GM23248 (cell line): ENCODE results near the gene RTRAF. TPM values are rescaled to one million over a fixed set of nuclear protein-coding genes. Genes with fewer than 3 reads are reported as not detected.

Source experiments
- DNase-seq: peaks from one replicate; pipeline ENCODE4 v3.0.0-alpha.2; 2015
- H2AFZ ChIP-seq: fragments of 200-600 bp; sonication (generic); 2 replicates; pipeline ENCODE4 v1.6.1; 2016; ENCODE audit warnings: antibody characterized with exemption
- H3F3A ChIP-seq: fragments of 200-600 bp; sonication (generic); 2 replicates; pipeline ENCODE4 v1.6.1; 2016; ENCODE audit warnings: mild to moderate bottlenecking, antibody characterized with exemption, mixed run types; ENCODE audit not compliant: insufficient read depth
- H3K27ac ChIP-seq: fragments of 200-600 bp; sonication (generic); 2 replicates; pipeline ENCODE4 v1.5.1; 2016; ENCODE audit warnings: mild to moderate bottlenecking
- H3K27me3 ChIP-seq: fragments of 200-600 bp; sonication (generic); replicated peaks from 2 replicates; pipeline ENCODE4 v1.6.1; 2016; ENCODE audit warnings: mild to moderate bottlenecking; ENCODE audit not compliant: insufficient read depth
- H3K36me3 ChIP-seq: fragments of 200-600 bp; sonication (generic); 2 replicates; pipeline ENCODE4 v1.6.1; 2016; ENCODE audit warnings: low read depth, mild to moderate bottlenecking
- H3K4me1 ChIP-seq: fragments of 200-600 bp; sonication (generic); 2 replicates; pipeline ENCODE4 v1.6.1; 2016; ENCODE audit warnings: mild to moderate bottlenecking; ENCODE audit not compliant: insufficient read depth
- H3K4me2 ChIP-seq: fragments of 200-600 bp; sonication (generic); one replicate; pipeline ENCODE4 v1.6.1; 2016; ENCODE audit warnings: mild to moderate bottlenecking; ENCODE audit not compliant: unreplicated experiment
- H3K4me3 ChIP-seq: fragments of 200-600 bp; sonication (generic); 2 replicates; pipeline ENCODE4 v1.5.1; 2016; ENCODE audit warnings: mild to moderate bottlenecking
- H3K79me2 ChIP-seq: fragments of 200-600 bp; sonication (generic); 2 replicates; pipeline ENCODE4 v1.6.1; 2016; ENCODE audit warnings: mild to moderate bottlenecking; ENCODE audit not compliant: insufficient read depth
- H3K9ac ChIP-seq: fragments of 200-600 bp; sonication (generic); 2 replicates; pipeline ENCODE4 v1.6.1; 2016; ENCODE audit warnings: mild to moderate bottlenecking
- H3K9me2 ChIP-seq: fragments of 200-600 bp; sonication (generic); 2 replicates; pipeline ENCODE4 v1.6.1; 2016; ENCODE audit warnings: mixed run types, mild to moderate bottlenecking, moderate library complexity; ENCODE audit not compliant: insufficient read depth
- H3K9me3 ChIP-seq: fragments of 200-600 bp; sonication (generic); one replicate; pipeline ENCODE4 v1.6.1; 2017; ENCODE audit warnings: low read depth
- H4K20me1 ChIP-seq: fragments of 200-600 bp; sonication (generic); 2 replicates; pipeline ENCODE4 v1.6.0; 2016; ENCODE audit not compliant: insufficient read depth
- EZH2 ChIP-seq: fragments of 200-600 bp; sonication (generic); IDR thresholded peaks from 2 replicates; pipeline ENCODE4 v1.6.1; 2018; ENCODE audit warnings: antibody characterized with exemption, mild to moderate bottlenecking; ENCODE audit not compliant: insufficient read depth, poor library complexity, severe bottlenecking
- EZH2phosphoT487 ChIP-seq: fragments of 200-600 bp; sonication (generic); IDR thresholded peaks from 2 replicates; pipeline ENCODE4 v1.6.1; 2018; ENCODE audit warnings: antibody characterized with exemption, moderate library complexity, mild to moderate bottlenecking, low read depth; ENCODE audit not compliant: insufficient read depth
- WGBS, 2 experiments: methylation state at CpG; one replicate each; pipeline ENCODE4 v1.1.6; 2015 to 2017; ENCODE audit warnings: low lambda C conversion rate in 2 of 2, low coverage in 1 of 2; ENCODE audit errors: missing lambda C conversion rate in 2 of 2; 5-methylcytosine and 5-hydroxymethylcytosine counted together
- in situ Hi-C: fragments of 300-500 bp; cut with MboI; formaldehyde crosslinking; loops from 2 replicates; pipeline ENCODE4 v1.15.0; 2020
- polyA plus RNA-seq: library from polyadenylated mRNA; unstranded; fragments of >200 nt; fragmentation: Nextera tagmentation; extraction: Ambion mirVana; gene quantifications from 2 replicates; pipeline ENCODE4 v1.2.1, GENCODE V29; 2016
- total RNA-seq: library from RNA; depleted of rRNA; stranded (reverse); fragments of >200 nt; shearing (Covaris generic); gene quantifications from 2 replicates; pipeline ENCODE4 v1.2.3, GENCODE V29; 2014

RTRAF gene
- total and polyA plus RNA-seq, 2 experiments from 2014 or later, result 99.9 to 270 TPM

GRCh38 chr14:52020161-52020714 lies 30.9 kb downstream of the RTRAF start:
- no peak for DNase-seq
- H3K79me2 ChIP-seq, result no peaks in the 10 kb centered on the region
- TF ChIP-seq EZH2 (no peak), EZH2phosphoT487 (no peak)
- WGBS, 2 experiments, result 85 to 93% methylated on average over 5 of the region's 5 CpGs
- no peak overlapping the region for H3K4me3 ChIP-seq
- no peaks in the 10 kb centered on the region for H3K36me3 ChIP-seq
- no peak overlapping the region for H2AFZ ChIP-seq
- H3K9me3 ChIP-seq, result no peaks in the 10 kb centered on the region
- H3K9ac ChIP-seq, result no peak overlapping the region
- H4K20me1 ChIP-seq, result no peaks in the 10 kb centered on the region
- H3K9me2 ChIP-seq, result no peaks in the 10 kb centered on the region
- no peak overlapping the region for H3K4me2 ChIP-seq
- H3K4me1 ChIP-seq, result peaks cover 23% of the 10 kb centered on the region
- H3F3A ChIP-seq, result peaks cover 21% of the 10 kb centered on the region
- in situ Hi-C loops, result no loop called here
- H3K27me3 ChIP-seq, result no peaks in the 10 kb centered on the region
- no peak overlapping the region for H3K27ac ChIP-seq

- in situ Hi-C loops, result no loop called here
- H3K36me3 ChIP-seq, result no peaks in the 10 kb centered on the region
- TF ChIP-seq EZH2phosphoT487 (no peak), EZH2 (no peak)
- no peaks in the 10 kb centered on the region for H3K27me3 ChIP-seq
- no peaks in the 10 kb centered on the region for H3K9me2 ChIP-seq
- WGBS, 2 experiments, result 94 to 96% methylated on average over 7 of the region's 7 CpGs
- no peak overlapping the region for H3K4me3 ChIP-seq
- no peaks in the 10 kb centered on the region for H4K20me1 ChIP-seq
- H3K27ac ChIP-seq, result no peak overlapping the region
- H3K79me2 ChIP-seq, result no peaks in the 10 kb centered on the region
- no peak overlapping the region for H3K9ac ChIP-seq
- H3K9me3 ChIP-seq, result no peaks in the 10 kb centered on the region
- peaks cover 28% of the 10 kb centered on the region for H3F3A ChIP-seq
- DNase-seq, result no peak
- peaks cover 31% of the 10 kb centered on the region for H3K4me1 ChIP-seq
- H3K4me2 ChIP-seq, result no peak overlapping the region
- H2AFZ ChIP-seq, result no peak overlapping the region
These were observed 31.7 kb downstream of the RTRAF start for GRCh38 chr14:52020866-52021717.

DNA sequence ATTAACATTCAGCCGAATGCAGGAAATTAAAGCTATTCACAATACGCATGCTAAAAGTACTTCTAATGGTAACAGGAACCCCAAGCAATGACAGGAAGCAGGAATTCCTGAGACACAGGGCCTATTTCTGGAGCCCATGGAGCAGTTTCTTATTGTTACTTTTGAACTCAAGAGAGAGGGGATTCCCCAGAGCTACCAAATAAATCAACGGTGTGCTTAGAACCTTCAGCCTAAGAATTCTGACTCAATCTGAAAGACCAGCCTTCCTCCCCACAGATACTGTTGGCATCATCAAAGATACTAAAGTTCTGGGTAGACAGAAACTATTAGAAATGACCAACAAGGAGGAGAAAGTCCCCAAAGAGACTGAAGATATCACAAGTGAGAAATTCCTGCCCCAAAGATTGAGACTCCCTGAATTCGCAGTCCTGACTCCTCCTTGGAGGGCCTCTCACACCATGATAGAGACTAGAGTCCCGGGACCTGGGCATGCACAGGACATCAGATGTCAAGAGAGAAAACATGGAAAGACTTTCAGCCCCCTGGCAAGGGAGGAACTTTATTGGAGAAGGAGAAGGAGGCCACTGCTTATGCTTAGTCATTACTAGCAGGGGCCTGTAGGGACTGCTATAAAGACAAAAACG lies 32.7 kb downstream of the RTRAF start:
- no peaks in the 10 kb centered on the region for H3K79me2 ChIP-seq
- DNase-seq, result no peak
- no peak overlapping the region for H3K4me3 ChIP-seq
- in situ Hi-C loops, result no loop called here
- H4K20me1 ChIP-seq, result no peaks in the 10 kb centered on the region
- H3K36me3 ChIP-seq, result no peaks in the 10 kb centered on the region
- H3K9ac ChIP-seq, result no peak overlapping the region
- no peak overlapping the region for H3K4me2 ChIP-seq
- H3K27ac ChIP-seq, result no peak overlapping the region
- H3K4me1 ChIP-seq, result peaks cover 31% of the 10 kb centered on the region
- H3F3A ChIP-seq, result peaks cover 29% of the 10 kb centered on the region
- H2AFZ ChIP-seq, result no peak overlapping the region
- H3K9me3 ChIP-seq, result no peaks in the 10 kb centered on the region
- no peaks in the 10 kb centered on the region for H3K9me2 ChIP-seq
- no peaks in the 10 kb centered on the region for H3K27me3 ChIP-seq
- TF ChIP-seq EZH2, result no peak
- TF ChIP-seq EZH2phosphoT487, result no peak
- WGBS, 2 experiments, result 93% methylated on average over 6 of the region's 6 CpGs

DNA sequence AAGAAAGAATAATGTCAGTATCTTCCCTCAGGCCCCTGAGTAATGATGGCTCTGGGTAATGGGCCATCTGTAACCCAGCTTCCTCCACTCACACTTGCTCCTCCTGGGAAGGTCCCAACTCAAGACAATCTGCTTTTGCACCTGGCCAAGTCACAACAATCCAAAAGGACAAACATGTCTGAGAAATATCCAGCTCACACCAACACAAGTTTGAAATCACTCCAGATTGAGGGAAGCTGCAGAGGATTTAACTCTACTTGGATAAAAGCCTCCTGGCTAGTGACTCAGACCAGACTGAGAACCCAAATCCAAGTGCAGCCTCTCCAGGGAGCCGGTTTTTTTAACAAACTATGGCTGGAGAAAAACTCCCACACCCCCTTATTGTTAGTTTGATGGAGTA lies 34.2 kb downstream of the RTRAF start:
- Histone ChIP-seq H3K79me2 (no peaks in the 10 kb centered on the region), H3K27me3 (no peaks in the 10 kb centered on the region), H3K9me3 (no peaks in the 10 kb centered on the region), H2AFZ (no peak overlapping the region), H3K9me2 (no peaks in the 10 kb centered on the region), H3K4me3 (no peak overlapping the region), H4K20me1 (no peaks in the 10 kb centered on the region), H3K27ac (peak overlapping the region; percentile 78), H3K36me3 (no peaks in the 10 kb centered on the region), H3K4me2 (peak overlapping the region; percentile 33), H3K4me1 (peaks cover 31% of the 10 kb centered on the region), H3K9ac (no peak overlapping the region), H3F3A (peaks cover 29% of the 10 kb centered on the region)
- peak; percentile 91 for DNase-seq
- TF ChIP-seq EZH2 (no peak), EZH2phosphoT487 (no peak)
- 0 to 4% methylated on average over 1 of the region's 1 CpG for WGBS, 2 experiments
- in situ Hi-C loops, result no loop called here
